ENCODE data around the gene CDH2. TPM values are rescaled to one million over a fixed set of nuclear protein-coding genes. Genes with fewer than 3 reads are reported as not detected.

CDH2 gene
- total RNA-seq, 2 donors from 2014 or later: 110 to 178 TPM

GRCh38 chr18:28147674-28148171, 29.2 kb downstream of the CDH2 start:
- DNase-seq (no peak), ATAC-seq (peak; percentile 55 to 67)
- intact Hi-C loops (cut with DNase I): no loop called here

GRCh38 chr18:28143725-28144124, 33.2 kb downstream of the CDH2 start:
- no peak for DNase-seq
- intact Hi-C loops (cut with DNase I): no loop called here
- ATAC-seq: no peak

- intact Hi-C loops (cut with DNase I): no loop called here
- ATAC-seq (no peak), DNase-seq (no peak)
These were observed 38.1 kb downstream of the CDH2 start for GRCh38 chr18:28138816-28139215.

GRCh38 chr18:28136071-28136470, 40.9 kb downstream of the CDH2 start:
- intact Hi-C loops (cut with DNase I): no loop called here
- DNase-seq (no peak), ATAC-seq (no peak)

DNA sequence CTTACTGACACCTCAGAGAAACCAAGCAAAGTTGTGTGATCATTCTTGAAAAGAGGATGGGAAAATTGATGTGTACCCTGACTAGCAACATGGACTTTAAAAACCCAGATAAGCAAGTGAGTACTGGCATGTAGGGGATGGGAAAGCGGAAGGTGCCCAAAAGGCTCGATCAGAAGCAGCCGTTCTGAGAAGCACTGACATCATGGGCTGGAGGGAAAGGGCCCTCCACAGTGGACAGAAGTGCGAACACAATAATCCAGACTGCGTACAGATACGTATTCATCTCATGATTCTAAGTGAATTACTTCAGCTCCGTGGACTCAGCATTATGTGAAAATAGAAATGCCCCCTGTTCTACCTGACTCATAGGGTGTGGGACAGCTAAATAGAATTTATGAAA, 42.2 kb downstream of the CDH2 start:
- DNase-seq (no peak), ATAC-seq (peak; percentile 59 to 74)
- intact Hi-C loops (cut with DNase I): no loop called here

DNA sequence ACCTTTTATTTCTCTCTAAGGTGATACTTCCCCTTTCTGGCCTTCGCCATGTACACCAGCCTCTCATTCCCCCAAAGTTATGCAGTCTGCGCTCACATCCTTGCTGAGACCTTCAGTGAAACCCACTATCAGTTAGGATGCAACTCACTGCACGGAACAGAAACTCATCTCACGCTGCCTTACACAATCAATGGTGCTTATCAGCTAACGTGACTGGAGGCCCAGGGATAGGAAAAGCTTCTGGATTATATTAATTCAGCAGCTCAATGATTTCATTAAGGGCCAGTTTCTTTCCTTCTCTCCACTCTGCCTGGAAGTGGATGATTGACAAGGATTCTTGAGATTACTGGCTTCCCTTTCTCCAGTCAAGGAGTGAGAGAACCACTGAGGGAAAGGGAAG, 44.8 kb downstream of the CDH2 start:
- ATAC-seq (no peak), DNase-seq (no peak)
- intact Hi-C loops (cut with DNase I): no loop called here

- ATAC-seq (no peak), DNase-seq (no peak)
- intact Hi-C loops (cut with DNase I): loop anchor here in 1 of 2 donors (10.0 kb wide), 1 partner anchor 46 kb away; the partner anchor contains the start of gene CDH2
These were observed 48.3 kb downstream of the CDH2 start for GRCh38 chr18:28128659-28128980.

DNA sequence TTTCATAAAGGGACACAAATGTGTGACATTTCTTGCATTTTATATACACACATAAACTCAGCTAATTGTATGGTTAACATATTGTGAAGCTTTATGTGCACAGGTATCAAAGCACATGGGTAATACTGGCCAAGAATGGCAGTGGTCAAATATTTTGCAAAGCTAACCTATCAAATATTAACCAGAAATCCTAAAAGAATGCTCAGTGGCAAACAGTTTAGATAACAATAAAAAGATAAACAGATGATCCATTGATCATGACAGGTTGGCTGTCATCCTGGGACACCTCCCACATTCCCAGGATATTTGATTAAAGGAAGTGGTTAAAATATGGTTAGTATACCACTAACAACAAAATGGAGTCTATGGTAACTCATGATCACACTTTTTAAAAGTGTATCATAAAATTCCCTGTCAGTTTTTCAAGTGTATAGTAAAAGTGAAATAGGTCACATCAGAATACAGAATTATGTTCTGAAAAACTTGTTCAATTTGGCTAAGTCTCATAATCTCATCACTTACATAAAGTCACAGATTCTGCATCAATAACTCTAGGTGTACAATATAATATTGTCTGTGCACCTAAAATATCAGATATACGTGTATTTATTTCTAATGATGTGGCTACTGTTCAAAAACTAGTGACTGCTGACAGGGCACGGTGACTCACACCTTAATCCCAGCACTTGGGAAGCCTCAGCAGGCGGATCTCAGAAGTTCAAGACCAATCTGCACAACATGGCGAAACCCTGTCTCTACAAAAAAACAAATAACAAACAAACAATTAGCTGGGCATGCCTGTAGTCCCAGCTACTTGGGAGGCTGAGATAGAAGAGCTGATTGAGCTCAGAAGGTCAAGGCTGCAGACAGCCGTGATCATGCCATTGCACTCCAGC, 48.9 kb downstream of the CDH2 start:
- peak in 1 of 2 donors; percentile 51 for ATAC-seq
- DNase-seq: no peak
- intact Hi-C loops (cut with DNase I): loop anchor here in 1 of 2 donors (10.0 kb wide), 1 partner anchor 47 kb away; the partner anchor contains the start of gene CDH2

- intact Hi-C loops (cut with DNase I): loop anchor here in 1 of 2 donors (10.0 kb wide), 1 partner anchor 48 kb away; the partner anchor contains the start of gene CDH2
- ATAC-seq: peak; percentile 68 to 84
- peak; percentile 40 for DNase-seq
These were observed 49.7 kb downstream of the CDH2 start for GRCh38 chr18:28127228-28127627.

DNA sequence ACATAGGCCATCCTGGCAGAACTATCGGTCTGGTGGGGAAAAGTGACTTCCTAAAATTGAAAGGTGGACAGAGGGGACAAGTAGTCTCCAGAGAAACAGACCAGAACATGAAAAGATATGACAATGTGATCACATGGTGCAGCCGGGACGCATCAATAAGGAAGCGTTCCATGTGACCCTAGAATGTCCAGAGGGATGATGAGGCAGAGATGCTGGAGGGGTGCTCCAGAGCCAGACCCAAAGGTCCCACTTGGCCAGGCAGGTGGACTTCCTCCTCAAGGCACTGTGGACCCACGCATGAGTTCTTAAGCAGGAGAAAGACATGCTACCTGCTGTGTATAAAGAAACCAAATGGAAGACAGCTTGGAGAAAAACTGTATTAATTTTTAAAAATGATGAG, 50.2 kb downstream of the CDH2 start:
- no peak for DNase-seq
- intact Hi-C loops (cut with DNase I): loop anchor here in 1 of 2 donors (10.0 kb wide), 1 partner anchor 48 kb away; the partner anchor contains the start of gene CDH2
- ATAC-seq: peak in 1 of 2 donors; percentile 16

DNA sequence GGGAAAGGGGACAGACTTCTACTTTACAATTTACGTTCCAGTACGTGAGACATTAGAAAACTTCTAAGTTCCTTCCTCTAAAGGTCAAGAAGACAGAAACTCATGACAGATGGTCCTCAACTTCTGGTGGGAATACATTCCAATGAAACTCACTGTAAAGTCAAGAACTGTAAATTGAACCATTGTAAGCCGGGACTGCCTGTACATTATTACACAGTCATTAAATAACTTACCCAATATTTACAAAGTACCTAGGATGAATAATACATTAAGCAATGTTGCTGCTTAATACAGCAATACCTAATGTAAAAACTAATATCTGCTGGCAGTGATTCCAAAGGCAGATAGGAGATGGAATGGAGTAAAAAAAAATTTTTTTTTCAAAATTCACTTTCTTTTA, 51.9 kb downstream of the CDH2 start:
- DNase-seq (no peak), ATAC-seq (no peak)
- intact Hi-C loops (cut with DNase I): loop anchor here in 1 of 2 donors (10.0 kb wide), 1 partner anchor 50 kb away; the partner anchor contains the start of gene CDH2

DNA sequence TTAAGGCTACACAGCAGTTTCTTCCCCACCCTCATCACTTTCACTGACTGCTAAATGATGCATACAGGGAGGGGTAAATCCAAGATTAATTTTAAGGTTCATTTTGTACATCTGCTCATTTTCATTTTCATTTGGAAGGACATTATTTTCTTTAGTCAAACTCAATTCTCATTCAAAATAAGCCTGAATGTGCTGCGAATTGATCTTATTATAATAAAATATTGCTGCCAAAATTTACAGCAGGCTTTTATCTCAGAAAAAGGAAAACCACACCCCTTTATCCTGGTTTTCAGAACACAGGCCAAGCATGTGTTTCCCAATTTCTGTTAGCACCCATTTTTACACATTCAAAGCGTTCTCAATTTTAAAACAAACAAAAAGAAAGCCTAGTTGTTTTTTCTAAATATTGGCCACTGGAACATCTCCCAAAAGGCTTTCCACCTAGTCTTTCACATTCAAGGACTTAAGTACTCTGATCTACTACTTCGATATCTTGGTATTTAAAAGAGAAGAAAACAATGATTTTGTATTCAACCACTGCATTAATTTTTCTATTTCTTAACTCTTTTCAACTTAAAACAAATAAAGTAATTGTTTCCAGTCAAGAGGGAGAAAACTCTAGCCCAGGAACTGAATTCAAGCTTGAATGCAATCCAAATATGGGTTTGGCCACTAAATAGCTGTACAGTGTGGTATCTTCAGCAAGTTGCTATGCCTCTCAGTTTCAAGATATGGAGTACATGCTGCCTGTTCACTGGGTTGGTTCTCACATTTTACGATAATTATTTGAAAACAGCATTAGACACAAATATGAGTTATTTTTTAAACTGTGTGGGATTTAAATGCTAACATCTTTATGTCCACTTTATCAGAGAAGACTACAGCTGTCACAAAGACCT, 52.5 kb downstream of the CDH2 start:
- intact Hi-C loops (cut with DNase I): loop anchor here in 1 of 2 donors (10.0 kb wide), 1 partner anchor 50 kb away; the partner anchor contains the start of gene CDH2
- peak in 1 of 2 donors; percentile 31 for ATAC-seq
- no peak for DNase-seq

DNA sequence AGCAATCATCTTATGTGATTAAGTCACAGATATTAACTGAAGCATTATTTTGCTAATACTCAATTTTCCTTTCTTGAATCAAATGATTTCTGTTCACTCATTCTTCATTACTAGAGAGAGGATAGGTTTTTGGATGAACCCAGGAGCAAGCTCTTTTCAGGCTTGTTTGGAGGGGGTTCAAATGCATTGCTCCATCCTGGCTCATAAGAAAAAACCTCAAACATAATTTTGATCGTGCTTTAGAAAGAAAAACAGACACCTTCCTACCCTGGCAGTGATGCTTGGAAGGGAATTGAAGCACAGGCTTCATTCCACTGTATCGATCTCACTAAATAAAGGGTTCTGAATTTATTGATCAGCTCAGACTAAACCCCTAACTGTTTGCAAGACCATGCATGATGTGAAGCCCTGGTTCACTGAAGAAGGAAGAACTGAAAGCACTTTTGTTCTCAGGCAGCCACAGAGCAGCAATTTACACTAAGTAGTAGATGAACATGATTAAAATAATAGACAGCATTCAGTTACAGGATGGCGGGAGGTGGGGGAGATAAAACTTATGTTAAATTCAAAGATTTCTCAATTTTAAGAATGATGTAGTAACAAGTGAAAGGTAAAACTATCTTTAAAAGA, 53.4 kb downstream of the CDH2 start:
- intact Hi-C loops (cut with DNase I): loop anchor here in 1 of 2 donors (10.0 kb wide), 1 partner anchor 51 kb away; the partner anchor contains the start of gene CDH2
- DNase-seq (no peak), ATAC-seq (no peak)

DNA sequence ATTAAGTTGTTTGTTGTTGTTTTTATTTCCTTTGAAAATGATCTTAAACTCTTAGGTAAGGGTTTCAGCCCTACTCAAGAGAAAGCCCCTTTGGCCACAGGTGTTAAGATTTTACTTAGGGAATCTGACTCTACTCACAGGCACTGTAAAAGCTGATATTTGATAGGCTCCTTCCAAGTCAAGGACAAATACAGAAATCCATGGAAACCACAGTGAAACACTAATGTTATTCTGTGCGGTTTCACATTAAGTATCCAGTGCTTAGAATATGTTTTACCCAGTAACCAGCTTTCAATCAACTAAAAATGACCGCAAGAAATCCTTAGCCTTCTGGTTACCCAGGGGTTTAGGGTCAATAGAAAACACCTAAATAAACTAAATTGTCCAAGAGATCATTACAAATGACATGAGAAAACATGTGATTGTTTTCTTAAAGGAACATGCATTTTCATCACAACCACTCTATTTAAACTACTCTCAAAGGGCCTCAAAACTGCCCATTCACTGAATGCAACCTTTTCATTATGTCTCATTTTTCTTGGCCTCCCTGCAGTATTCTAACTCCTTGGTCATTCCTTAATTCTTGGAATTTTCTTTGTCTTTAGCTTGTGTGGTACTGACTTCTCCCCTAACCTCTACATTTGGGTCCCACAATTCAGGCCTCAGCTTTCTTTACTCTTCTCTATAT, 56.0 kb downstream of the CDH2 start:
- intact Hi-C loops (cut with DNase I): loop anchor here in 1 of 2 donors (10.0 kb wide), 1 partner anchor 54 kb away; the partner anchor contains the start of gene CDH2
- DNase-seq (no peak), ATAC-seq (no peak)

DNA sequence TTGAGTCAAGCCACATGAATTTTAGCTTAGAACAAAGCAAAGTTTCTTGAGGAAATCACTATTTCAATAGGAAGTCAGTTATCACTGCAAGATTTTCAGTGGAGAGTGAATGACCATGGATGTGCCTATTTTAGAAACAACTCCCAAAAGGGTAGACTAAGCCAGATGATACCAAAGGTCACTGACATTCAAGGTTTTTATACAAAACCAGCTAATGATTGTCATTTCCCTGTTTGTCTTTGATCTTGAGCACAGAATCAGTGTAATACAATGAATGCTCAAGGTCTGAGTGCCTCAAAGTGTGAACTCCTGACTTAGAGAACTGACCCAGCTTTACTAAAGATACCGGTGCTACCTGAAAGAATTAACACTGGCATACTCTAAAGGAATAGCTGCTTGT, 60.5 kb downstream of the CDH2 start:
- DNase-seq: no peak
- intact Hi-C loops (cut with DNase I): no loop called here
- no peak for ATAC-seq

DNA sequence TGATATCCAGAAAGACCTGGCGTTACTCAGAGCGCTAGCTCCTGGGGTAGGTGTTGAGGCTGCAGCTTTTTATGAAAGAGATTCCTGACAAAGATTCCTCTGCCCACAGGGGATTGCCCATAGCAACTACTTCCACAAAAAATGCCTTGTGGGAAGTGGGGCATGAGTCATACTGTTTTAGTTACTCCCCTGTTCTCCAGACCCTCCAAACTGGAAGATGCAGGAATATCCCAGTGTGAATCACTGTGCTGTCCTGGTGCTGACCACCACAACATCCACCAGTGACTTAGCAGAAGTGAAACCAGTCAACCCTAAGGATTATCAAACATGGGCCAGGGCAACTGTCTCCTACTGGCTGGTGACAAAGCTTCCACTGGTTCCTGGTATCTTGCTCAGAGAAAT, 61.8 kb downstream of the CDH2 start:
- ATAC-seq (peak; percentile 7 to 36), DNase-seq (no peak)
- intact Hi-C loops (cut with DNase I): no loop called here

GRCh38 chr18:28114472-28114871, 62.5 kb downstream of the CDH2 start:
- no peak for DNase-seq
- peak in 1 of 2 donors; percentile 42 for ATAC-seq
- intact Hi-C loops (cut with DNase I): loop anchor here in 1 of 2 donors (5.0 kb wide), 1 partner anchor 63 kb away; the partner anchor contains the start of gene CDH2
